Spleen (tissue), 7 donors: Measurements from ENCODE around the gene IL19.

Experiments used
- CTCF ChIP-seq, 11 experiments: fragments of 200-600 bp in 7 of 11; fragments of 450-650 bp in 4 of 11; sonication (generic) in 4 of 11; IDR thresholded peaks in 8 of 11; conservative IDR thresholded peaks in 3 of 11; 1 replicate in 7 of 11; 2 replicates in 4 of 11; pipeline versions ENCODE4 v1.4.0 to v1.8.0; 2016 to 2021; ENCODE audit warnings: antibody characterized with exemption in 11 of 11, inconsistent platforms in 4 of 11, mild to moderate bottlenecking in 1 of 11
- POLR2A ChIP-seq, 3 donors: fragments of 450-650 bp; IDR thresholded peaks; one replicate each; pipeline ENCODE4 v1.5.1; 2017; ENCODE audit warnings: antibody characterized with exemption in 3 of 3, mild to moderate bottlenecking in 1 of 3
- POLR2AphosphoS5 ChIP-seq, 3 donors: sonication (generic); formaldehyde crosslinking; IDR thresholded peaks; one replicate each; pipeline ENCODE4 v1.5.1; 2017; ENCODE audit warnings: antibody characterized with exemption in 3 of 3
- donor health status: DM: no; HTN: no; CAD: no; lungs with moderate emphysema.
- donor health status: DM: no; HTN: no; CAD: no.
- donor health status: DM: no; HTN: no; CAD: no.

GRCh38 chr1:206860165-206860564 is 89.6 kb downstream of the IL19 start:
- TF ChIP-seq POLR2AphosphoS5 (IDR thresholded peaks at IDR 0.05) (no peak), CTCF (IDR thresholded peaks at IDR 0.05 in 8 of 11, conservative IDR thresholded peaks at IDR 0.05 in 3 of 11) (no peak), POLR2A (IDR thresholded peaks at IDR 0.05) (no peak)
